Breast epithelium (tissue), 4 donors: ENCODE results near the gene SRGAP3. TPM values are rescaled to one million over a fixed set of nuclear protein-coding genes. Genes with fewer than 3 reads are reported as not detected.
"Not testable (repeated sequence)": the region's sequence is repeated elsewhere in the genome, so short reads cannot be mapped to it uniquely, and the experiment has no call there.

Experiments used
- DNase-seq, 2 donors: peaks; one replicate each; pipeline ENCODE4 v3.0.0-alpha.2; 2019; ENCODE audit warnings: low spot score in 2 of 2
- H3K27ac ChIP-seq, 2 donors: fragments of 200-600 bp; sonication (generic) in 1 of 2; one replicate each; pipeline ENCODE4 v1.5.1; 2016 to 2019; ENCODE audit warnings: mild to moderate bottlenecking in 1 of 2
- H3K27me3 ChIP-seq, 2 donors: fragments of 200-600 bp; sonication (generic) in 1 of 2; one replicate each; pipeline versions ENCODE4 v1.5.1 to v1.6.0; 2017 to 2019; ENCODE audit warnings: control low read depth in 1 of 2, mild to moderate bottlenecking in 1 of 2
- H3K36me3 ChIP-seq: fragments of 200-600 bp; one replicate; pipeline ENCODE4 v1.5.1; 2019
- H3K4me1 ChIP-seq, 2 donors: fragments of 200-600 bp; sonication (generic); one replicate each; pipeline ENCODE4 v1.5.1; 2016 to 2019; ENCODE audit warnings: control low read depth in 1 of 2
- H3K4me3 ChIP-seq, 3 donors: fragments of 200-600 bp; sonication (generic); 1 replicate in 2 of 3; 2 replicates in 1 of 3; pipeline ENCODE4 v1.5.1; 2016 to 2019; ENCODE audit warnings: mild to moderate bottlenecking in 3 of 3, moderate library complexity in 2 of 3
- H3K9me3 ChIP-seq, 2 donors: fragments of 200-600 bp; sonication (generic) in 1 of 2; one replicate each; pipeline ENCODE4 v1.5.1; 2016 to 2019; ENCODE audit warnings: control low read depth in 1 of 2
- POLR2A ChIP-seq: fragments of 450-650 bp; IDR thresholded peaks from one replicate; pipeline ENCODE4 v1.6.1; 2016; ENCODE audit warnings: antibody characterized with exemption, mild to moderate bottlenecking, moderate library complexity
- POLR2AphosphoS5 ChIP-seq, 3 donors: sonication (generic); formaldehyde crosslinking; IDR thresholded peaks; one replicate each; pipeline ENCODE4 v1.6.1; 2017; ENCODE audit warnings: antibody characterized with exemption in 3 of 3
- intact Hi-C: fragments of 100-400 bp; cut with DNase I; formaldehyde crosslinking; loops from one replicate; pipeline ENCODE4 v1.15.1; 2023; ENCODE audit warnings: low total_unique reads
- total RNA-seq, 3 donors: library from RNA; depleted of rRNA; stranded (reverse); fragments of >200 nt; gene quantifications; one replicate each; pipeline ENCODE4 v1.1.0, GENCODE V29; 2016
- TF ChIP-seq, protein P1 (sequence below), 3 donors: fragments of 450-650 bp; IDR thresholded peaks; one replicate each; pipeline ENCODE4 v1.5.1; 2016 to 2017; ENCODE audit warnings: antibody characterized with exemption in 3 of 3, mild to moderate bottlenecking in 3 of 3, moderate library complexity in 3 of 3

Gene SRGAP3
- total RNA-seq, 3 donors from 2014 or later, result 13.6 to 21.5 (median 19.0) TPM

DNA sequence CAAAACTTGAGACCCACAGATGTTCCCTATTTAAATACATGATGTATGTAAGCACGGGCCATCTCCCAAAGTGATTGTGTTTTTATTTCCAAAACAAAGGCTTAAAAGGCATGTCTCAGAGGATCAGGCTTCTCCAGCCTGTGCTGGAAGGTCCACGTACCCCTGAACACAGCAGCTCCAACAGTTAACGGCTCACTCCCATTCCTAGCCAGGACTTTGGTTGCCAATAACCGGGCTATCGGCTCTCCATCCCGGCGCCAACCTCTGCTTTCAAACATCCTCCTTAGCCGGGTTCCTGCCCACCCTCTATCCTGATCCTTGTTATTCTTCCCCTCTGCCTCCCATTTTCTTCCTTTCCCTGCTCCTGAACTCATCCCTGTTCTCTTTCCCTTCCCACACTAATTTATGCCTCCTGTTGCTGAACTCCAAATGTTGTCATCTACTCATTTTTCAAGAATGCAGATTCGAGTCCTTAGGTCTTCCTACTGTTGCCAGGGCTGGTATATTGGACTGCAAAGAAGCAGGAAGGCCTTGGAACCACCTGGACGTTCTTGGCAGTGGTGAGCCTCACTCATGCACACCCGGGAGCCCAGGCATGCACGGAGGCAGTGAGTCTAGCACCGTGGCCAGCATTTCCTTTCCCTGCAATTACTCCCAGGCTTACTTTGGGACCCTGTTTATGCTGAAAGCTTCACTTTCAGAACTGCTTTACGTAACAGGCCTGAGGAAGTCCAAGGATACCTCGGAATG lies 157.8 kb downstream of the SRGAP3 start:
- TF ChIP-seq POLR2AphosphoS5 (IDR thresholded peaks at IDR 0.05) (no peak), POLR2A (no peak)
- TF ChIP-seq, protein P1, sequence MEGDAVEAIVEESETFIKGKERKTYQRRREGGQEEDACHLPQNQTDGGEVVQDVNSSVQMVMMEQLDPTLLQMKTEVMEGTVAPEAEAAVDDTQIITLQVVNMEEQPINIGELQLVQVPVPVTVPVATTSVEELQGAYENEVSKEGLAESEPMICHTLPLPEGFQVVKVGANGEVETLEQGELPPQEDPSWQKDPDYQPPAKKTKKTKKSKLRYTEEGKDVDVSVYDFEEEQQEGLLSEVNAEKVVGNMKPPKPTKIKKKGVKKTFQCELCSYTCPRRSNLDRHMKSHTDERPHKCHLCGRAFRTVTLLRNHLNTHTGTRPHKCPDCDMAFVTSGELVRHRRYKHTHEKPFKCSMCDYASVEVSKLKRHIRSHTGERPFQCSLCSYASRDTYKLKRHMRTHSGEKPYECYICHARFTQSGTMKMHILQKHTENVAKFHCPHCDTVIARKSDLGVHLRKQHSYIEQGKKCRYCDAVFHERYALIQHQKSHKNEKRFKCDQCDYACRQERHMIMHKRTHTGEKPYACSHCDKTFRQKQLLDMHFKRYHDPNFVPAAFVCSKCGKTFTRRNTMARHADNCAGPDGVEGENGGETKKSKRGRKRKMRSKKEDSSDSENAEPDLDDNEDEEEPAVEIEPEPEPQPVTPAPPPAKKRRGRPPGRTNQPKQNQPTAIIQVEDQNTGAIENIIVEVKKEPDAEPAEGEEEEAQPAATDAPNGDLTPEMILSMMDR (IDR thresholded peaks at IDR 0.05), result no peak
- Histone ChIP-seq H3K36me3 (no peaks in the 10 kb centered on the region), H3K4me1 (no peaks in the 10 kb centered on the region), H3K4me3 (no peak overlapping the region), H3K27ac (peak overlapping the region in 1 of 2 donors; percentile 49), H3K9me3 (no peaks in the 10 kb centered on the region), H3K27me3 (no peaks in the 10 kb centered on the region)
- no peak for DNase-seq
- intact Hi-C loops, result no loop called here

DNA sequence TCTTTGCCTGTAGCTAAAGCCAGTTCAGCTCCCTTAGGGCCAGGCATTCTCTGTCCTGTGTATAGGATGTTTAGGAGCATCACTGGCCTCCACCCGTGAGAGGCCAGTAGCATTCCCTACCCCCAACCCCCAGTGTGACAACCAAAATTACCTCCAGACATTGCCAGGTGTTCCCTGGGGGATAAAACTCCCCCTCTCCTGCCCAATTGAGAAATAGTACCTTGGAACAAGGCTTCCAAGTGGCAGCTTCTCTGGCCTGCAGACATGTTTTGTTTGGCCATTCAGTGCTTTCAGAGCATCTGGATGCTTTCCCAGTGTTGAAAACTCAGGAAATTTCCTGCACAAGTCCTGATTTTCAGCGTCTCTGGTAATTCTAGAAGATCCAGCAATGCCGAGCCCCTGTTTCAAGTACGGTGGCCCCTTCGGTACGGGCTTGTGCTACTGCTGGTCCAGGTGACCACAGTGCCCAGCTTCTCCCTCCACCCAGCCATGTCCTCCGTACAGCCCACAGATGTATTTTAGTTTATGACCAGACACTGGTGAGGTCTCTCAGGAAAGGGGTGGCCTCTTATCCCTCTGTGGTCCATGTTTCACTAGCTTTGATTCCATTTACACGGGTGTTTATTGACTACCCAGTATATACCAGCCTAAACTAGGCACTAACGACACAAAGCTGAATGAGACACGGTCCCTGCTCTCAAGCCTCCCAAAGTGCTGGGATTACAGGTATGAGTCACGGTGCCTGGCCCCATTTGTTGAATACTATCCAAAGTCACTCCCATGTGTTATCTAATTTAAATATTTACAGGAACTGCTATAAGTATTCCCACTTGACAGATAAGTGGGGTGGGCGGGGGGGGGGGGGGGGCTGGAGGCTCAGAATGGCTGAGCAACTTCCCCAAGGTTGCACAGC lies 160.7 kb downstream of the SRGAP3 start:
- no peak overlapping the region for H3K4me3 ChIP-seq
- H3K27ac ChIP-seq, result no peak overlapping the region
- intact Hi-C loops, result no loop called here
- DNase-seq, result no peak
- H3K36me3 ChIP-seq, result no peaks in the 10 kb centered on the region
- TF ChIP-seq, protein P1 (IDR thresholded peaks at IDR 0.05), result no peak
- TF ChIP-seq POLR2A (no peak), POLR2AphosphoS5 (IDR thresholded peaks at IDR 0.05) (no peak)
- no peaks in the 10 kb centered on the region for H3K4me1 ChIP-seq
- H3K9me3 ChIP-seq, result no peaks in the 10 kb centered on the region
- H3K27me3 ChIP-seq, result no peaks in the 10 kb centered on the region

DNA sequence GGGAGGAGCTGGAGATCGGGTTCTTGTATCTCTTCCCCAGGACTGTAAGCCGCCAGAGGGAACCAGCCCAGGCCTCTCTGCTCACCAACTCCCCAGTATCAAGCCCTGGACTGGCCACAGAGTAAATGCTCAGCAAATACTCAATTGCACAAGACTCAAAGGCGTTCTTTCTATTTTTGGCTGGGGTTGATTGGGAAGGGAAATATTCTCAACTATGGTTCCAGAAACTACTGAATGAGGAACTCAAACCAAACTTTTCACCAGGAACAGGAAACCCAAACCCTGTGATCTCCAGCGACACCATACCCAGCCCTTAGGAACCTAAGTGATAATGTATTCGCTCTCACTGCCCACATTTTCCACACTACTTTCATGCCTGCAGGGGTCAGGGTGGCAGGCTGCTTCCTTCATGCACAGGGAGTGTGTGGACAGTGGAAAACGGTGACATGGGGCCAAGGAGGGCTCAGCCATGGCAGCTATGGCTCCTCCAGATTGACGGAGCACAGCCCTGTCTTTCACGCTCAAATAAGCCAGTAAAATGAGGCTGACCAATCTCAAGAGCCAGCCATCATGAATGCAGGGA lies 161.5 kb downstream of the SRGAP3 start:
- no peaks in the 10 kb centered on the region for H3K9me3 ChIP-seq
- no peaks in the 10 kb centered on the region for H3K27me3 ChIP-seq
- TF ChIP-seq, protein P1 (IDR thresholded peaks at IDR 0.05), result no peak
- TF ChIP-seq POLR2A, result no peak
- TF ChIP-seq POLR2AphosphoS5 (IDR thresholded peaks at IDR 0.05), result no peak
- no peaks in the 10 kb centered on the region for H3K36me3 ChIP-seq
- intact Hi-C loops, result no loop called here
- H3K4me3 ChIP-seq, result no peak overlapping the region
- no peak for DNase-seq
- no peaks in the 10 kb centered on the region for H3K4me1 ChIP-seq
- H3K27ac ChIP-seq, result no peak overlapping the region

DNA sequence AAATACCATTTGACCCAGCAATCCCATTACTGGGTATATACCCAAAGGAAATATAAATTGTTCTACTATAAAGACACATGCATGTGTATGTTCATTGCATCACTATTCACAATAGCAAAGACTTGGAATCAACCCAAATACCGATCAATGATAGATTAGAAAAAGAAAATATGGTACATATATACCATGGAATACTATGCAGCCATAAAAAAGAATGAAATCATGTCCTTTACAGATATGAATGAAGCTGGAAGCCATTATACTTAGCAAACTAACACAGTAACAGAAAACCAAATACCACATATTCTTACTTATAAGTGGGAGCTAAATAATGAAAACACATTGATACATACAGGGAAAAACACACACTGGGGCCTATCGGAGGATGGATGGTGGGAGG lies 164.0 kb downstream of the SRGAP3 start:
- H3K27ac ChIP-seq, intact Hi-C loops, H3K4me1 ChIP-seq: not testable (repeated sequence)

DNA sequence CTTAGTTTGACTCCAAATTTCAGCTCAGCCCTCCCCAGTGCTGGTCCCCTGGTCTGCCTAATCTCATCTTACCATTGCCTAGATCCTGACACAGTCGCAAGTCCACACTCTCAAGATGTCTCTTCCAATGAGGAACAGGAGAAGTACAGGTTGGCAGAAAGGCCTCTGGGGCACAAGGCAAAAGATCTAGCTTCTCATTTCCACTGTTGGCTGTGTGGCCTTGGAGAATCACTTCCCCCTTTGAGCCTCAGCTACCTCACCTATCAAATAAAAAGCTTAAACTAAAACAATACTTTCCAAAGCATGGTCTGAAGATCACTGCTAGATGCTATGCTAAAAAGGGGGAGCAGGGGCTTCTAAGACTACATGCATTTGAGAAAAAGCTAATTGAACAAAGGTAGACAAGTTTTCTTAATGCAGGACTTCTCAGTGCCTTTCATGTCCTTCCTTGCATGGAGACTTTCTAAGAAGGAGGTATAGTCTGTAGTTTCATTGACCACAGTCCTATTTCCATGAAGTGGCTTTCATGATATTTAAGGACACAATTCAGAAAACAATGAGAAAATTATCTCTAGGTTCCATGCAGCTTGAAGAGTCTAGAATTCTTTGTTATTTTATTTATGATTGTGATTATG lies 168.1 kb downstream of the SRGAP3 start:
- intact Hi-C loops, result no loop called here
- DNase-seq, result no peak
- Histone ChIP-seq H3K4me3 (no peak overlapping the region), H3K27me3 (no peaks in the 10 kb centered on the region), H3K9me3 (no peaks in the 10 kb centered on the region), H3K27ac (no peak overlapping the region), H3K36me3 (no peaks in the 10 kb centered on the region), H3K4me1 (no peaks in the 10 kb centered on the region)
- TF ChIP-seq, protein P1 (IDR thresholded peaks at IDR 0.05), result no peak
- TF ChIP-seq POLR2A (no peak), POLR2AphosphoS5 (IDR thresholded peaks at IDR 0.05) (no peak)

More for the DNA sequence above, 164.0 kb downstream of the SRGAP3 start:
- DNase-seq, H3K4me3 ChIP-seq, H3K36me3 ChIP-seq, H3K27me3 ChIP-seq, H3K9me3 ChIP-seq: not testable (repeated sequence)
